HL-60 (cell line): Measurements from ENCODE around the gene BMAL1.

ENCODE experiments used
- DNase-seq, 2 experiments: peaks; one replicate each; pipeline ENCODE4 v3.0.0-alpha.2; 2010 to 2020; ENCODE audit warnings: low read depth in 1 of 2, low spot score in 1 of 2
- H3K27ac ChIP-seq: fragments of 250-450 bp; sonication (Bioruptor Pico); replicated peaks from 2 replicates; pipeline ENCODE4 v1.5.1; 2020; ENCODE audit warnings: mild to moderate bottlenecking, moderate library complexity
- H3K27me3 ChIP-seq: fragments of 250-450 bp; sonication (Bioruptor Pico); 2 replicates; pipeline ENCODE4 v1.5.1; 2021; ENCODE audit warnings: mild to moderate bottlenecking, moderate library complexity; ENCODE audit not compliant: insufficient read depth, poor library complexity, severe bottlenecking
- H3K4me3 ChIP-seq: replicated peaks from 2 replicates; pipeline ENCODE4 v1.5.1; 2011; ENCODE audit warnings: mild to moderate bottlenecking, control low read depth, low read length; ENCODE audit not compliant: insufficient read depth
- GABPA ChIP-seq: IDR thresholded peaks from 2 replicates; pipeline ENCODE4 v1.6.1; 2012; ENCODE audit warnings: low read depth
- POLR2AphosphoS5 ChIP-seq: IDR thresholded peaks from 2 replicates; pipeline ENCODE4 v1.6.1; 2012; ENCODE audit warnings: low read depth
- SPI1 ChIP-seq: IDR thresholded peaks from 2 replicates; pipeline ENCODE4 v1.6.1; 2012; ENCODE audit warnings: low read depth, mild to moderate bottlenecking, borderline replicate concordance
- TF ChIP-seq, protein P1 (sequence below): IDR thresholded peaks from one replicate; pipeline ENCODE4 v1.5.1; 2011; ENCODE audit warnings: low read length, control low read depth, inconsistent platforms; ENCODE audit not compliant: insufficient read depth
- TF ChIP-seq, protein P2 (sequence below): IDR thresholded peaks from 2 replicates; pipeline ENCODE4 v1.6.1; 2012; ENCODE audit warnings: low read depth; ENCODE audit not compliant: insufficient replicate concordance

The BMAL1 gene

DNA sequence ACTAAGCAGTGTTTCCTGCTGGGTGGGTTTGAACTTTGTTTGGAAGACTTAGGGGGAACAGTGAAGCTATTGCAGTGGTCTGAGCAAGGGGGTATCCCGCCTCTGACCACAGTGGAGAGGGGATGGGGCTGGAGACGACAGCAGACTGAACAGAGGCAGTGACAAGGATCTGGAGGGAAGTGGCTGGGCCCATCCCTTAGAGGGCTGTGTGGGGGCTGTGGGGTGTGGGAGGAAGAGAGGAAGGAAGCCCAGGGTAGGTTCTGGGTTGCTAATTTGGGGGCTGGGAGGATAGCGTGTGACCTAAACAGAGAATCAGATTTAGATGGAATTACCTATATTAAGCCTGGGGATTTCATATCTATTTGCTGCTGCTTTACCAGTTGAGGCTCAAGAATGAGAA is 70.7 kb downstream of the BMAL1 start:
- Histone ChIP-seq H3K27me3 (no peaks in the 10 kb centered on the region), H3K4me3 (no peak overlapping the region), H3K27ac (no peak overlapping the region)
- TF ChIP-seq POLR2AphosphoS5 = no peak
- TF ChIP-seq SPI1 = peak; percentile 32; the same call in 1 of the 2 replicates
- peak in 1 of 2 experiments; percentile 10 for DNase-seq

DNA sequence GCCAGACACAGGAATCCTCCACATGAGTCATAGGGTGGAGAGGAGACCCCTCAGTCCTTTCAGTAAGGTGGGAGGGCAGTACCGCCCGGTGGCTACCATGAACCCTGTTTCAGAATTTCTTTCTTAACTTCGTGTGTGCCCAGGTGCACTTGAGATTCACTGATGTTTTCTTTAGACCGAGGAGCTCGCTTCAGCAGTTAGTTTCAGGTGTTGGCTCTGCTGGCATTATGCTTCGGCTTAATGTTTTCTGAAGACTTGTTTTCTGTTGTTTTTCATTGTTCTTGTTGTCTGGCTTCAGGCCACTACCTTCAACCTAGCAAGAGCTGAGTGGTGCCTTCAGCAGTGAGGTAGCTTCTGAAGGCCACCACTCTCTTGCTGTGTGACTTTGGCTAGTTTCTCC is 71.5 kb downstream of the BMAL1 start:
- Histone ChIP-seq H3K27ac (no peak overlapping the region), H3K27me3 (no peaks in the 10 kb centered on the region), H3K4me3 (no peak overlapping the region)
- no peak for DNase-seq
- TF ChIP-seq GABPA (no peak), SPI1 (no peak), POLR2AphosphoS5 (no peak)
- TF ChIP-seq, protein P1, sequence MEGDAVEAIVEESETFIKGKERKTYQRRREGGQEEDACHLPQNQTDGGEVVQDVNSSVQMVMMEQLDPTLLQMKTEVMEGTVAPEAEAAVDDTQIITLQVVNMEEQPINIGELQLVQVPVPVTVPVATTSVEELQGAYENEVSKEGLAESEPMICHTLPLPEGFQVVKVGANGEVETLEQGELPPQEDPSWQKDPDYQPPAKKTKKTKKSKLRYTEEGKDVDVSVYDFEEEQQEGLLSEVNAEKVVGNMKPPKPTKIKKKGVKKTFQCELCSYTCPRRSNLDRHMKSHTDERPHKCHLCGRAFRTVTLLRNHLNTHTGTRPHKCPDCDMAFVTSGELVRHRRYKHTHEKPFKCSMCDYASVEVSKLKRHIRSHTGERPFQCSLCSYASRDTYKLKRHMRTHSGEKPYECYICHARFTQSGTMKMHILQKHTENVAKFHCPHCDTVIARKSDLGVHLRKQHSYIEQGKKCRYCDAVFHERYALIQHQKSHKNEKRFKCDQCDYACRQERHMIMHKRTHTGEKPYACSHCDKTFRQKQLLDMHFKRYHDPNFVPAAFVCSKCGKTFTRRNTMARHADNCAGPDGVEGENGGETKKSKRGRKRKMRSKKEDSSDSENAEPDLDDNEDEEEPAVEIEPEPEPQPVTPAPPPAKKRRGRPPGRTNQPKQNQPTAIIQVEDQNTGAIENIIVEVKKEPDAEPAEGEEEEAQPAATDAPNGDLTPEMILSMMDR = no peak
- TF ChIP-seq, protein P2, sequence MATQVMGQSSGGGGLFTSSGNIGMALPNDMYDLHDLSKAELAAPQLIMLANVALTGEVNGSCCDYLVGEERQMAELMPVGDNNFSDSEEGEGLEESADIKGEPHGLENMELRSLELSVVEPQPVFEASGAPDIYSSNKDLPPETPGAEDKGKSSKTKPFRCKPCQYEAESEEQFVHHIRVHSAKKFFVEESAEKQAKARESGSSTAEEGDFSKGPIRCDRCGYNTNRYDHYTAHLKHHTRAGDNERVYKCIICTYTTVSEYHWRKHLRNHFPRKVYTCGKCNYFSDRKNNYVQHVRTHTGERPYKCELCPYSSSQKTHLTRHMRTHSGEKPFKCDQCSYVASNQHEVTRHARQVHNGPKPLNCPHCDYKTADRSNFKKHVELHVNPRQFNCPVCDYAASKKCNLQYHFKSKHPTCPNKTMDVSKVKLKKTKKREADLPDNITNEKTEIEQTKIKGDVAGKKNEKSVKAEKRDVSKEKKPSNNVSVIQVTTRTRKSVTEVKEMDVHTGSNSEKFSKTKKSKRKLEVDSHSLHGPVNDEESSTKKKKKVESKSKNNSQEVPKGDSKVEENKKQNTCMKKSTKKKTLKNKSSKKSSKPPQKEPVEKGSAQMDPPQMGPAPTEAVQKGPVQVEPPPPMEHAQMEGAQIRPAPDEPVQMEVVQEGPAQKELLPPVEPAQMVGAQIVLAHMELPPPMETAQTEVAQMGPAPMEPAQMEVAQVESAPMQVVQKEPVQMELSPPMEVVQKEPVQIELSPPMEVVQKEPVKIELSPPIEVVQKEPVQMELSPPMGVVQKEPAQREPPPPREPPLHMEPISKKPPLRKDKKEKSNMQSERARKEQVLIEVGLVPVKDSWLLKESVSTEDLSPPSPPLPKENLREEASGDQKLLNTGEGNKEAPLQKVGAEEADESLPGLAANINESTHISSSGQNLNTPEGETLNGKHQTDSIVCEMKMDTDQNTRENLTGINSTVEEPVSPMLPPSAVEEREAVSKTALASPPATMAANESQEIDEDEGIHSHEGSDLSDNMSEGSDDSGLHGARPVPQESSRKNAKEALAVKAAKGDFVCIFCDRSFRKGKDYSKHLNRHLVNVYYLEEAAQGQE = no peak

DNA sequence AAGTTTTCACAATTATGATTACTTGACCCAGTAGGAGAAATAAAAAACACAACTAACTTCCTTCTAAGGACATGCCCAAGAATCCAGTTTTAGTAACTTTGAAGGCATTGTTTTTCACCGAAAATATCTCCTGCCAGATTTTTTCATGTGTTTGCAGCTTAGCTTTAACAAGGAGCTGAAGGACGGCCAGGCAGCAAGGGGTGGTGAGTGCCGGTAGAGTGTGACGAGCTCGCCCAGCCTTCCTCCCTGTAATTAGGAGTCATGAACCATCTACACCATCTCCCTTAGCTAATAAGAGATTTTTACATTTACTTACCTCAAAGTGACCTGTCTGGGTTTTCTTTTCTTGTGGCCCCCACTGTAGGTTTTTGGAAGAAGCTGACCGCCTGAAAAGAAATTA is 72.0 kb downstream of the BMAL1 start:
- DNase-seq = no peak
- Histone ChIP-seq H3K27ac (no peak overlapping the region), H3K27me3 (no peaks in the 10 kb centered on the region), H3K4me3 (no peak overlapping the region)
- TF ChIP-seq, protein P1 = no peak
- TF ChIP-seq, protein P2 = no peak
- TF ChIP-seq SPI1 (no peak), GABPA (no peak), POLR2AphosphoS5 (no peak)

DNA sequence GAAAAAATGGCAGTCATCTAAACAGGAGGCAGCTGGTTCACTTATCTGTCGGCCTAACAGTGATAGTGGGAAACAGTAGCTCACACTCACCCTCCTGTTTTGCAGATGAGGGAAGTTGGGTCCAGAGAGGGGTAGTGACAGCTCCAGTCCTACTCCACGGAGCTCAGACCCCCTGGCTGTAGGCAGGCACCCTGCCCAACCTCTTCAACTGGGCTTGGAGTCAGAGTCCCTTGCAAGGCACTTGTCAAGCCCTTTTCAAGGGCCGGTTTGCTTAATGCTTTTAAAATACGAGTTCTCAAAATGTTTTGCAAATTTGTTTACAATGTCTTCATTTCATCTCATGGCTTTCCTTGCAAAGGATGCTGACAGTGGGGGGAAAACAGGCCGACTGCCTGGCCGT is 75.1 kb downstream of the BMAL1 start:
- H3K27me3 ChIP-seq = no peaks in the 10 kb centered on the region
- DNase-seq = no peak
- TF ChIP-seq, protein P2 = no peak
- TF ChIP-seq GABPA (no peak), SPI1 (no peak), POLR2AphosphoS5 (no peak)
- TF ChIP-seq, protein P1 = no peak
- H3K4me3 ChIP-seq = no peak overlapping the region
- no peak overlapping the region for H3K27ac ChIP-seq
